H1 (cell line): ENCODE measurements around the gene MBP.

Experiments
- CEBPB ChIP-seq: IDR thresholded peaks from 2 replicates; pipeline ENCODE4 v1.6.1; 2012; ENCODE audit warnings: low read depth, low read length
- CREB1 ChIP-seq: IDR thresholded peaks from 2 replicates; pipeline ENCODE4 v1.6.1; 2012; ENCODE audit warnings: inconsistent platforms
- EZH2 ChIP-seq: fragments of 200-600 bp; sonication (generic); IDR thresholded peaks from 2 replicates; pipeline ENCODE4 v1.7.1; 2012; ENCODE audit warnings: low read depth, mild to moderate bottlenecking, moderate library complexity, low read length, inconsistent platforms; ENCODE audit not compliant: severe bottlenecking
- MAFK ChIP-seq: IDR thresholded peaks from 2 replicates; pipeline ENCODE4 v1.6.1; 2012; ENCODE audit warnings: low read depth, mild to moderate bottlenecking, improper control_type of control experiment, low read length
- POLR2A ChIP-seq, 2 experiments: IDR thresholded peaks; 1 replicate in 1 of 2; 2 replicates in 1 of 2; pipeline ENCODE4 v1.6.1; 2011; ENCODE audit warnings: low read depth in 2 of 2, low read length in 2 of 2, mild to moderate bottlenecking in 2 of 2; ENCODE audit errors: control extremely low read depth in 1 of 2
- POLR2AphosphoS5 ChIP-seq: IDR thresholded peaks from 2 replicates; pipeline ENCODE4 v1.6.1; 2011; ENCODE audit warnings: low read depth, low read length
- SRF ChIP-seq: IDR thresholded peaks from 2 replicates; pipeline ENCODE4 v1.6.1; 2011; ENCODE audit warnings: mild to moderate bottlenecking, low read depth, low read length, moderate library complexity
- TAF1 ChIP-seq: IDR thresholded peaks from 2 replicates; pipeline ENCODE4 v1.6.1; 2011; ENCODE audit warnings: mild to moderate bottlenecking, low read depth, low read length
- TEAD4 ChIP-seq: IDR thresholded peaks from 2 replicates; pipeline ENCODE4 v1.6.1; 2012; ENCODE audit warnings: low read depth, low read length, inconsistent platforms, mixed read lengths
- TF ChIP-seq, protein P1 (sequence below), 3 experiments: IDR thresholded peaks; 1 replicate in 2 of 3; 2 replicates in 1 of 3; pipeline versions ENCODE4 v1.5.1 to v1.6.1; 2011; ENCODE audit warnings: low read length in 3 of 3, mild to moderate bottlenecking in 3 of 3, inconsistent platforms in 2 of 3, low read depth in 1 of 3, moderate library complexity in 1 of 3; ENCODE audit not compliant: insufficient read depth in 1 of 3; ENCODE audit errors: control extremely low read depth in 1 of 3
- TF ChIP-seq, protein P2 (sequence below): IDR thresholded peaks from 2 replicates; pipeline ENCODE4 v1.6.1; 2012; ENCODE audit warnings: low read length, inconsistent platforms

GRCh38 chr18:76980663-76981395, 151.8 kb downstream of the MBP start:
- TF ChIP-seq POLR2A (IDR thresholded peaks at IDR 0.05; ENCODE audit: control extremely low read depth in 1 of 2, low read depth in 2 of 2, low read length in 2 of 2) (no peak), MAFK (no peak), CREB1 (no peak), CEBPB (no peak), SRF (no peak), POLR2AphosphoS5 (no peak), TAF1 (no peak), EZH2 (no peak), TEAD4 (no peak)
- TF ChIP-seq, protein P1, sequence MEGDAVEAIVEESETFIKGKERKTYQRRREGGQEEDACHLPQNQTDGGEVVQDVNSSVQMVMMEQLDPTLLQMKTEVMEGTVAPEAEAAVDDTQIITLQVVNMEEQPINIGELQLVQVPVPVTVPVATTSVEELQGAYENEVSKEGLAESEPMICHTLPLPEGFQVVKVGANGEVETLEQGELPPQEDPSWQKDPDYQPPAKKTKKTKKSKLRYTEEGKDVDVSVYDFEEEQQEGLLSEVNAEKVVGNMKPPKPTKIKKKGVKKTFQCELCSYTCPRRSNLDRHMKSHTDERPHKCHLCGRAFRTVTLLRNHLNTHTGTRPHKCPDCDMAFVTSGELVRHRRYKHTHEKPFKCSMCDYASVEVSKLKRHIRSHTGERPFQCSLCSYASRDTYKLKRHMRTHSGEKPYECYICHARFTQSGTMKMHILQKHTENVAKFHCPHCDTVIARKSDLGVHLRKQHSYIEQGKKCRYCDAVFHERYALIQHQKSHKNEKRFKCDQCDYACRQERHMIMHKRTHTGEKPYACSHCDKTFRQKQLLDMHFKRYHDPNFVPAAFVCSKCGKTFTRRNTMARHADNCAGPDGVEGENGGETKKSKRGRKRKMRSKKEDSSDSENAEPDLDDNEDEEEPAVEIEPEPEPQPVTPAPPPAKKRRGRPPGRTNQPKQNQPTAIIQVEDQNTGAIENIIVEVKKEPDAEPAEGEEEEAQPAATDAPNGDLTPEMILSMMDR (IDR thresholded peaks at IDR 0.05; ENCODE audit: control extremely low read depth in 1 of 3, insufficient read depth in 1 of 3, low read depth in 1 of 3, low read length in 3 of 3), result no peak
- TF ChIP-seq, protein P2, sequence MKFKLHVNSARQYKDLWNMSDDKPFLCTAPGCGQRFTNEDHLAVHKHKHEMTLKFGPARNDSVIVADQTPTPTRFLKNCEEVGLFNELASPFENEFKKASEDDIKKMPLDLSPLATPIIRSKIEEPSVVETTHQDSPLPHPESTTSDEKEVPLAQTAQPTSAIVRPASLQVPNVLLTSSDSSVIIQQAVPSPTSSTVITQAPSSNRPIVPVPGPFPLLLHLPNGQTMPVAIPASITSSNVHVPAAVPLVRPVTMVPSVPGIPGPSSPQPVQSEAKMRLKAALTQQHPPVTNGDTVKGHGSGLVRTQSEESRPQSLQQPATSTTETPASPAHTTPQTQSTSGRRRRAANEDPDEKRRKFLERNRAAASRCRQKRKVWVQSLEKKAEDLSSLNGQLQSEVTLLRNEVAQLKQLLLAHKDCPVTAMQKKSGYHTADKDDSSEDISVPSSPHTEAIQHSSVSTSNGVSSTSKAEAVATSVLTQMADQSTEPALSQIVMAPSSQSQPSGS, result no peak
